22Rv1 (cell line): Measurements from ENCODE around the gene SAV1.

Experiments
- CTCF ChIP-seq: fragments of 450-650 bp; IDR thresholded peaks from 2 replicates; pipeline ENCODE4 v1.5.1; 2017; ENCODE audit warnings: mild to moderate bottlenecking
- ZFX ChIP-seq: fragments of 450-650 bp; IDR thresholded peaks from 2 replicates; pipeline ENCODE4 v1.6.1; 2017; ENCODE audit warnings: antibody characterized with exemption, borderline replicate concordance

DNA sequence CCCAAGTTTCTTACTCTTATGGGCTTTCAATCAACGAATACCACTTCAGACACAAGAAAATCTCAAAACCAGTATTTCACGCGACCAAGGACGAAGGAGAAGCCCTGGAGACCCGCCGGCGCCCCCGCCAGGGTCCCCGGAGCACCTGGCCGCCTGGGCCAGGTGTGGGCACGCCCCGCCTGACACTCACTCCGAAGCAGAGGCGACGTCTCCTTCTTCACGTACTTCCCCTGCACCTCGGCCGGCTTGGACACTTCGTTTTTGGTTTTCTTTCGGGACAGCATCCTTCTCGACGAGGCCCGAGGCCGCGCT, 466 bp downstream of the SAV1 start:
- TF ChIP-seq CTCF (0 out of 2 replicates have a peak, but pooled peaks have one; percentile 8), ZFX (no peak)
